Urothelium cell line (cell line): ENCODE data around the gene ACTL10.

Experiments
- DNase-seq: peaks from one replicate; pipeline ENCODE4 v3.0.0; 2011; ENCODE audit warnings: low spot score, mixed read lengths
- FAIRE-seq: peaks from 2 replicates; lab custom pipeline; 2011; peaks lifted over from hg19 to GRCh38; lab: Jason Lieb, UNC

Gene ACTL10

DNA sequence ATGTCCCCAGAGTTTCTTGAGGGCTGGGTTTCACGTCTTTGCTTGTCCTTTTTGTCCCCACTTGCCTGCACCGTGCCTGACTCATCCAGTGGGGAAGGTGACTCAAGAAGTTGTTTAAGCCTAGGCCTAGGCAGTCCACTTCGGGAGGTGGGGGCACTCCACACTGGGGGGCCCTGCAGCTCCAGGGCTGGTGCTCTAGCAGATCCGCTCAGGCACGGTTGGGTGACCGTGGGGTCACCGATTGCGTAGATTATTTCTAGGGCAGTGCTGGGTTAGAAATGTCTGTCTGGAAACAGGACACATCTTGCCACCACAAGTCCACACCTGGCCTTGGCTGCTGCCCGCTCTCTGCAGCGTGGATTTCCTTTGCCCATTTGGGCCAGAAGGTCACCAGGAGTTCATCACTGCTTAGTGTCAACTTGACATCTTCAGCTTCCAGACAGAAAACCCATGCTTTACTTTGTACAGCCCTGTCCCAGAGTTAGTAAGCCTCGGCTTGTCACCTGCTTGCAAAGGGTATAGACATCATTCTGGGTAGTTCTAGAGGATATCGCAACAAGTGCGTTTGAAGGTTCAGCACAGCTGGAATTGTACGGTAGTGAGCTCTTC, 18.2 kb upstream of the ACTL10 start:
- no peak for DNase-seq

DNA sequence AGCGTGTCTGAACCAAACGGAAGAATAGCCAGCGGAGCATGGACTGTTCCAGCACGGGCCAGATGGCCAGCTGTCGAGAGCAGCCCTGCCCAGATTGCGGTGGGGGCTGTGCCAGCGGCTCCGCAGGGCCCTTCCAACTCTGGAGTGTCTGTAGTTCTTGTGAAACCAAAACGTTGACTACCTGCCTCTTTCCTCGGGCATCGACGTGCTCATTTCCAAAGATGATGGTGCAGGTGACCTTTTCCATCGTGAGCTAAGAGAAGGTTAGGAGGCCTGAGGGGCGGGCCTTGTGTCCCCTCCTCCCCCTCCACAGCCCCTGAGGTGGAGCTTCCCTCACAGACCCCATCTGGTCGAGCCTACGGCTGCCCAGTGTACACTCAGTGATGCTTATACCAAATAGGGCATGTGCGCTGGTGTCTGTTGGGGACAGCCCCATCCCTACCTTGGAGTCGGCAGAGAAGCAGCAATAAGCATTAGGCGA, 17.5 kb upstream of the ACTL10 start:
- no peak for DNase-seq
- no peak for FAIRE-seq

More for the DNA sequence above, 18.2 kb upstream of the ACTL10 start:
- no peak for FAIRE-seq

DNA sequence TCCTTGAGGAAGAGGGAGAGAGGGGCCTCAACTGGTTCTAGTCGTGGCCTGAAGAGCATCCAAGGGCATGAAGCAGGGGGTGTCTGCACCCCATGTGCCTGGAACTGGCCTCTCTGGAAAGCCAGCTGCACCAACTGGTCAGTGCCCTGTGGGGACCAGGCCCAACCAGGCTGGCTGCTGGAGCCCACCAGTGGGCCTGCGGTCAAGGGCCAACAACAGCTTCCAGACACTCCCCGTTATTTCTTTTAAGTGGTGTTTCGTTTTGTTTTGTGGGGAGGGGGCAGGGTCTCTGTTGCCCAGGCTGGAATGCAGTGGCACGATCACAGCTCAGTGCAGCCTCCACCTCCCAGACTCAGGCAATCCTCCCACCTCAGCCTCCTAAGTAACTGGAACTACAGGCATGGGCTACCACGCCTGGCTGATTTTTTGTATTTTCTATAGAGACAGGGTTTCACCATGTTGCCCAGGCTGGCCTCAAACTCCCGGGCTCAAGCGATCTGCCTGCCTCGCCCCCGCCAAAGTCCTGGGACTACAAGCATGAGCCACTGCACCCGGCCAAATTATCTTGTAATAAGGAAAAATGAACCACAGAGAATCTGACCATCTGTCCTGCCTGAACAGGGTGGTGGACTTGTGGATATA, 16.5 kb upstream of the ACTL10 start:
- no peak for DNase-seq
- FAIRE-seq = no peak

DNA sequence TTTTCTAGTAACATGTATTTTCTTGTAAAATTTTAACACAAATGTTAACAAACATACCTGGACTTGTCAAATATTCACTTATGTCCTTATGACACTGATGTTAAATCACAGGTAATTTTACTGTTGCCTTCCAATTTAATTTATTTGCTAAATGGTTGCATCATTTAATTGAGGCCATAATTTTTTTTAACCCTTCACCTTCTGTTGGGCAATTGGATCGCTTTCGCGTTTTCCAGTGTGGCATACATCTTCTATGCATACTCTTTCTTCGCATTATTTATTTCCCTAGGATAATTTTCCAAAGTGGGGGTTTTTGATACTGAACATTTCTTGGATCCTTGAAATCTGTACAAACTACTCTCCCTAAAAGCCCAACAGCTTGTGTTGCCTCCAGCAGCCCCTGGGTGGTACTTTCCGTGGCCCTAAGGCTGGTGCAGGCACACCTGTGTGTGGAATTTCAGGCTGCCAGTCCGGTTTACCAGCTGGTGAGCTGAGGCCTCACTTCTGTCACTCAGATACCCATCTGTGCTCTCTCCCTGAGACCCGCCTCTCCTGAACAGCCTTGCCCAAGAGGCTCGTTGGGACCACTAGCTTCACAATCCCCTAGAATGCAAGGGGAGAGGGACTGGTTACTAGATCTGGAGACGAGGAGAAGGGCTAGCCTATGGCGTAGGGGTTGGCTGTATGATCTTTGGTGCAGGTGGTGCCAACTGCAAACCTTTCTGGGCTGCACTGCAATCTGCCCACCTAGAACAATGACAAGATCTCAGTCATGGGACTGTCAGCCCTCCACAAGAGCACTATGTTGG, 15.8 kb upstream of the ACTL10 start:
- no peak for DNase-seq
- FAIRE-seq = no peak

DNA sequence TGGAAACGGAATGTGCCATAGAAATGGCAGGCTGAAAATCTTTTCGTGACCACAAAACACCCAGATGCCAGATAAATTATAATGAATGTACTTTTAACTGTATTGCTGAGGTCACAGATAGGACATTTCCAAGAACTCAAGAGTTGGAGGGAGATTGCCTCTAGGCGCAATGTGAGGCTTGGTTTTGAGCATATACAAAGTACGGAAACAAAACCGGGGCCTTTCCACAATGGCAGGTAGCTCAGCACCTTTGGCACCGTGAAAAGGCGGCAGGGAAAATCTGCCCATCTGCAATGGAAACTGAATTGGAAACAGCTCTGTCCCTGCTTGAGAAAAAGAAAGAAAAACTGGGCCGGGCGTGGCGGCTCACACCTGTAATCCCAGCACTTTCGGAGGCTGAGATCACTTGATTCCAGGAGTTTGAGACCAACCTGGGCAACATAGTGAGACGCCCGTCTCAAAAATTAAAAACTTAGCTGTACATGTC, 15.1 kb upstream of the ACTL10 start:
- FAIRE-seq = no peak
- DNase-seq = no peak

DNA sequence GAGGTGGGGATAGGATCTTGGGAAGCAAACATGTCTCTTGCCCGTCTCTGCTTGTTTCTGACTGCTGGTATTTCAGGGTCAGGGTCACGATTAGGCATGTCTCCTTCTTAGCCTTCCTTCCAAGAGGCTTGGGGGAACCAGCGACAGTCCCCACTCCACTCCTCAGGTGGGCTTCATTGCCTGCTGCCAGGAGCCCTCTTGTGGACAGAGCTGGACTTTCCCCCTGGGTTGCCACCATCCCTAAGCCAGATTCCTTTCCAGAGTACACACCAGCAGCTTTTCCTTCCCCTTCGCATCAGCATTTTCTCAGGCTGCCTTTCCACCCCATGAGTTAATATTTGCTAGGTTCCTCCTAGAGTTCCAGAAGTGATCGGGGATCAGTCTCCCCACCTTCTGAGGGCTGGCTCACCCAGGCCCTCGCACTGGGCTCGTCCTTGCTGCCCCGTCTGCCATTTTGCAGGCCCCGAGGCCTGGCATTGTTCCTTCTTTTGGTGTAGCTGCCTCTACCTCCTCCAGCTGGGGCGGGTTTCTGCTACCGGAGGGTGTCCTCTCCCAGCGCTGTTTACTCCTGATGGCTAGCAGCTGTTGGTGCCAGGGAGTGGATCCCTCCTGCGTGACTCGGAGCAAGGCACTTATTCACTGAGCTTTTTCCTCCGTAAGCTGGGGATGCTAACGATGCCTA, 13.4 kb upstream of the ACTL10 start:
- peak; percentile 81 for DNase-seq
- no peak for FAIRE-seq

DNA sequence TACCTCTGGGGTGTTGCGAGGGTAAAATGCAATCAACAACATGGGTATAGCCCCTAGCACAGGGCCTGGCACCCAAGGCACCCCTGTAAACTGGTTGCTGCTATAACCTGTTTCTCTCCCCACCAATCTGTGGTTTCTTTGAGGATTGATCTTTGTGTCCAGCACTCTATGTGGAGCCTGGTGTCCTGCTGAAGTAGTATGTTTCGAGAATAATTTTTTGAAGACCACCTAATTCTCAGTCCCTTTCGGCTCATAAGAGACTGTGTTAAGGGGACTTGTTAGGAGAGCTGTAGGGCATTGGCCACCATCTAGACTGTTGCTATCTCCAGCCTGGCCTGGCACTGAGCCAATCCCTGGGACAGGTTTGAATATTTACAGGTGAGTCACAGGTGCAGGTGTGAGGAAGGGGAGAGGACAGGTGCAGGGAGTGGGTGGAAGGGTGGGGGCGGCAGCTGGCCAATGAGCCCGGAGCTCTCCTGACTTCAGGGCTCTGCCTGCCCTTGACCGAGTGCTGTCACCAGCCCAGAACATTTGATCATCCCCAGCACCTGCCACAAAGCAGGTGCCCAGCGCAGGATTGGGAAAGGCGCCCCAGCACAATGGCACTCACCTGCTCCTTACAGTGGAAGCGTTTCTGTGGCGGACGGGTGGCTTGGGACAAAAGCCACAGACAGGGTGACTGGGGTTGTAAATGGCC, 12.7 kb upstream of the ACTL10 start:
- DNase-seq = no peak

DNA sequence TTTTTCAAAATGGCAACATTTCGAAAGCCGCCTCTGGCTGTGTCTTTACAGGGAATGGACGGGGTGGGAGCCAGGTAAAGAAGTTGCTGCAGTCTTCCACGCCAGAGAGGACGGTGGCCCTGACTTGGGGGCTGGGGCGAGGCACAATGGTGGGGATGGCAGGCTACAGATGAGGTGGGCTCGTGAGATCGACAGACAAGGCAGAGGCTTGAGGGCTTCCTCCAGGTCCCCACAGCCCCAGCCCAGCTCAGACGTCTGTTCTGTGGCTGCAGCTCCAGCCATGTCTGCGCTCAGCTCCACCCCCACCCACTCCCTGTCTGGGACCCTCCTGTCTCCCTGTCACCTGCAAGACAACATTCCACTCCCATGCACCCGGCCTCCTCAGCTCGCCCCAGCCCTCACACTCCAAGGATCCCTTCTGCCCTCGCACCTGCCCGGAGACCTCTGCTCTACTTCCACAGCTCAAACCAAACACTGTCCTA, 12.0 kb upstream of the ACTL10 start:
- FAIRE-seq (no peak), DNase-seq (no peak)

More for the DNA sequence above, 12.7 kb upstream of the ACTL10 start:
- FAIRE-seq = no peak

DNA sequence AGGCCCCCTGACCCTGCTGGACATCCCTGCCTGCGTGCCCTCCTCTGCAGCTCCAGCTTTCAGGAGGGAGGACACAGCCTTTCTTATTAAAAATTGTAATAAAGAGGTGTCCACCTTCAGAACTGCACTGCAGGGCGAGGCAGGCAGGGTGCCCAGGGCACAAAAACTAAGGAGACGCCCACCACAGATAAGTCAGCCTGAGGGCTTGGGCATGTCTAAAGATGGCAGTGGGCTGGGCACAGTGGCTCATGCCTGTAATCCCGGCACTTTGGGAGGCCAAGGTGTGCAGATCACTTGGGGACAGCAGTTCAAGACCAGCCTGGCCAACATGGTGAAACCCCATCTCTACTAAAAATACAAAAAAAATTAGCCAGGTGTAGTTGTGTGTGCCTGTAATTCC, 11.6 kb upstream of the ACTL10 start:
- DNase-seq (no peak), FAIRE-seq (no peak)

DNA sequence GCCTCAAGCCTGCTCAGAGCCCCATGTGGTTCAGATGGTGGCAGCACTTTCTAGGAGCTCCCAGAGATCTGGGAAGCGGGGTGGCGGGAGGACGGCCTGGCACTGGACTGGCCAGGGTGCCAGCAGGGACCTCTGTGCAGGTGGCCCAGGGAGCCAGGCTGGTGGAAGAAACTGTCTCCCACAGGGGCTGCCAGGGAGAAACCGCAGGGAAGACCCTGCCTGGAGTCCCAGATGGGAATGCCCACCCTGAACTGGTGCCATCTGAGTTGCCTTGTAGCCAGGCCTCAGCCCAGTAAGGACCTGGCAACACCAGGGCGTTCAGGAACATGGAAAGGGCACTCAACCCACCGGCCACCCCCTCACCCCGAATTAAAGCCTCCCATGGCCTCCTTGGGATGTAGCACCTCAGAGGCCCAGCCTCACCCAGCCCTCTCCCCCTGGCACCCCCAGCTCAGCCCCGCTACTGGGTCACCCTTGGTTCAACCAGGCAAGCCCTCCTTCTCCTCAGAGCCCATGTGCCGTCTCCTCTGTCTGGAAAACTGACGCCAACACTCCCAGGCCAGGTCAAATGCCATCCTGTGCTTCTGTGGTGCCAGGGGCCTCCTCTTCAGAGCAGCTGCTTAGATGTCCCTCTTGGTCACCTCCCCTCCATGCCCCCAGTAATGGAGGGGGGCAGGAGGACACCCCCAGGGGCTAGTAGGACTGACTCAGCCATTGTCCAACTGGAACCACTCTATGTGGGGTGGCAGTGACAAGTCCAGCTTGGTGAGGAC, 10.5 kb upstream of the ACTL10 start:
- DNase-seq = no peak
- FAIRE-seq = no peak

DNA sequence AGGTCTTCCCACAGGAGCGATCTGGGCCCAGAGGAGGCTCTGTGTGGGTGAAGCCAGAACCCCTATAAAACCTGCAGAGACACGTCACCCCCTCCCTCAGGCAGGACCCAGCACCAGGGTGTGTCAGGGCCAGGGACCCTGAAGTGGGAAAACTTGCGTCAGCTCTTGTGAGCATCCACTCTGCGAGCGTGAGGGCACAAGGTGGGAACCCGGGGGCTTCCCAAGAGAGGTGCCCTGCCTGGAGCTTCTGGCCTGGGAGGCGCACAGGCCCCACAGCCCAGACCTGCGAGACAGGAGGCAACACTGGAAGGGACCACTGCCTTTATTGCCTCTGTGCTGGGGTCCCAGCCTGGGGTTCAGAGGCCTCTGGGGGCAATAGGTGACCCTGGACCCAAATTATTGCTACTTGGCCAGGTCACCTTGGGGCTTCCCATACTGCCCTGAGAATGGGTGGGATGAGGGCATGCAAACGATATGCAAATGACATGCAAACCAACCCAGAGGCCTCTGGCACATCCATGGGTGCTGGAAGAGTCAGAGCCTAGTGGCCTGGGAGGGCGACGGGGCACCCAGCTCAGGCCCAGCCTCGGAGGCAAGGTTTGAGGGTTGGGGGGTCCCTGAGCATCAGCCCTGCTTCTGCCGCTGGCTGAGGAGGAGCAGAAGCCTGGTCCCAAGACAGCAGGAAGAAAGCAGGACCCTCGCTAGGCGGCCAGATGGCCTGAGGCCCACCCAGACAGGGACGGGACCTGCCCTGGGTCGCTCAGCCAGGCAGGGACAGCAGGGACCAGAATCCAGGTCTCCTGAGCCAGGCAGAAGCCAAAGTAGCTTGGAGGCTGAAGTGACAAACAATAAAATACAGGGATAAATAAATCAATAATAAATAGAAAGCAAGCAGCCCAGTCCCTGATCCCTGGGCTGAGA, 9.7 kb upstream of the ACTL10 start:
- DNase-seq (no peak), FAIRE-seq (no peak)

DNA sequence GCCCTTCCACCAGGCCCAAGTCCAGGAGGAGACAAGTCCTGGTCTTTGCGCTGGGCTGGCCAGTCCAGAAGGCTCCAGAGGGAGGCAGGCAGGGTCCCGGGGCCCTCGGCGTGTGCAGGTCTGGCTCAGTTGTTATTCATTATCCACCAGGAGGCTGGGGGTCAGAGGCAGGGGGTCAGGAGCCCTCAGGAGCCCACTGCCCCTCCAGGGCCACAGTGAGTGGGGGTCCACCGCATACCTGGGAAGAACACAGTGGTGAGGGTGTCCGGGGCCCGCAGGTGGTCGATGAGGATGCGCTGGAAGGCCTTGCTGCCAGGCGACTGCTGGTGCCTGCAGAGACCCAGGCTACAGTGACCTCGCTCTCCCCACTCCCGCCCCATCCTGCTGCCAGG, 9.0 kb upstream of the ACTL10 start:
- DNase-seq (no peak), FAIRE-seq (no peak)

DNA sequence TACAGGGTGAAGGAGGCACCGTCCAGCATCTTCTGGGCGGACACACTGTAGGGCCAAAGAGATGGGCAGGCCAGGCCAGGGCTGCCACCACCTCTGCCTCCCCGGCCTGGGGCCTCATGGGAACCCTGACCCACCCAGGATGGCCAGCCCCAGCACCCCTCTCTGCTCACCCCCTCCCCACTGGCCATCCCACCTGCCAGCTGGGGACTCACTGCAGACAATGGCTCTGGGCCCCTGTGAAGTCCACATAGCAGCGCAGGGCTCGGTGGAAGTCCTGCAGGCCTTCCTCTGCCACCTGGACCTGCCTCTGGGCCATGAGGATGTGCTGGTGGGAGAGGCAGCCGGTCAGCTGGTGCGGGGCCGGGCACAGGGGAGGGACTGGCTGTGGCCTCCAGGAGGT, 8.2 kb upstream of the ACTL10 start:
- no peak for DNase-seq
- FAIRE-seq = no peak

DNA sequence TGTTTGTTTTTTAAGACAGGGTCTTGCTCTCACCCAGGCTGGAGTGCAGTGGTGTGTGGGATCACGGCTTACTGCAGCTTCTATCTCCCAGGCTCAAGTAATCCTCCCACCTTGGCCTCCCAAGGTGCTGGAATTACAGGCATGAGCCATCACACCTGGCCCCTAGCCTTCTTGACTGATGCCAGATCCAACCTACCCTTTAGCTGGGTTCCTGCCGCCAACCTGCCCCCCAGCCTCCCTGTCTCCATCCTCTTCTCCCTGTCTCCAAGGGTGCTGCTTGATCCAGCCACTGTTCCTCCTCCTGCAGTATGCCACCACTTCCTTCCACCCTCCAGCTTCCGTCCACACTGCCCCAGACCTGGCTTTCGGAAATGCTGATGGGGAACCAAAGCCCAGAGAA, 7.8 kb upstream of the ACTL10 start:
- FAIRE-seq (peak; percentile 30), DNase-seq (no peak)

DNA sequence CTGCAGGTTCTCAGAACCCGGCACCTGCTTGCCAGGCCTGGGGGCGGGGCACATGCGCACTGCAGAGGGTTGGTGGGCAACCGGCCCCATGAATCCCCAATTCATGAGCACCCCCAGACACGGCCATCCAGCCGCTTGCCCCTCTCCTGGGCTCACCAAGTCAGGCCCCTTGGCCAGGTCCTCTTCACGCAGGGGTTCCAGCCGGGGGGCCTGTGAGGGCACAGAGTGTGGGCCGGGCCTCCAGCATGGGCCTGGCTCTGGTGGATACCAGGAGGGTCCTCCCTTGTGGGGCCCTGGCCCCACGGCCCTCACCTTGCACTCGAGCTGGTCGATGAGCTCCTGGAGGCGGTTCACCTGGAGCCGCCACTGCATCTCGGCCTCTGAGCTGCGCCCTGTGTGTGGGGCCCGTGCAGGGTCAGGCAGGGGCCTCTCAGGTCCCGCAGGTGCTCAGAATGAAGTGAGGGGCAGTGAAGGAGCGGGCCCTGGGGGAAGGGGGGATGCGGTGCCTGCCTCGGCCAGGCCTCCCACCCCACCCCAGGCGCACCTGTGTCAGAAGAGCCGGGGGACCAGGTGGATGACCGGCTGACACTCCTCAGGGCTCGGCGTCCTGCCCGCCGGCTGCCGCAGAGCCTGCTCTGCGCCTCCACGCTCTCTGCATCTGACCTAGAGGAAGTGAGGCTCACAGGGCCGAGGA, 7.3 kb upstream of the ACTL10 start:
- DNase-seq (no peak), FAIRE-seq (no peak)

DNA sequence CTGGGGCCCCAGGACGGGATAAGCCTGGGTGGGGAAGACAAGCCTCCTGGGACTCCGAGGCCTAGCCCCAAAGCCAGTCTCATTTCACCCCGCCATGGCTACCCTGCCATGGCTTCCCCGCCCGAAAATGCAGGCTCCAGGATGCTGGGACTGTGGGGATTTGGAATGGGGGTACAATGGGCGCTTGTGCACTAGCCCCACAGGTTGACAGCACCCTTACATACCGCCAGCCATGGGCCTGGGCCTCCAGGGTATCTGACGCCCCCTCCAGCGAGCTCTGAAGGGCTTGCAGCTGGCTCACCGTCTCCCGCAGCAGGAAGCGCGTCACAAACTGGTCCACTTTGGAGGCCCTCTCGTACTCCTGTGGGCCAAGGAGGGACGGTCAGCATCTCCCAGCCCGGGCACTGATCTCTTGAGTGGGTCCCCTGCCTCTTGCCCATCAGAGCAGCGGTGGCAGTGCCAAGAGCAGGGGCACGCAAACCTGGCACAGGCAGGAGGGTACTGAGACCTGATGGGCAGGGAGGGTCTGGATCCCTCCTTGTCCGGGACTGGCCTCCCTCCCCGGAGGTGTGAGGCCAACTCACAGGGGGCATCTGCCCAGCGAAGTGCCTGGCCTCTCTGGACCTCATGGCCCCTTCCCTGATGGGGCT, 6.6 kb upstream of the ACTL10 start:
- FAIRE-seq (no peak), DNase-seq (no peak)

DNA sequence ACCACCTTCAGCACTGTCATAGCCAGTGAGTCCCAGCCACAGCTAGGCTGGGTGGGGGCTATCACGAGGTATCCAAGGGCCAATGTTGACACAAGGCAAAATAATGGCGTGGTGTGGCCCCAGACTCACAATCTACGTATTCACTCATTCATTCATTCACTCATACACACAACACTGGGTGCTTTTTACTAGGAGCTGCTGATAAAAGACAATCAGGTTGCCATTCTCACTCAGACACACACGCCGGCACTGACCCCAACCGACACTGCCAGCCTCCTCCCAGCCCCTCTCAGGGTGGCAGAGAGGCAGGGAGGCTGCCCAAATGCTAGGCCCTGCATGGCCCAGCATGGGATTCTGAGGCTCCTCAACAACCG, 6.1 kb upstream of the ACTL10 start:
- FAIRE-seq = no peak
- DNase-seq = no peak

DNA sequence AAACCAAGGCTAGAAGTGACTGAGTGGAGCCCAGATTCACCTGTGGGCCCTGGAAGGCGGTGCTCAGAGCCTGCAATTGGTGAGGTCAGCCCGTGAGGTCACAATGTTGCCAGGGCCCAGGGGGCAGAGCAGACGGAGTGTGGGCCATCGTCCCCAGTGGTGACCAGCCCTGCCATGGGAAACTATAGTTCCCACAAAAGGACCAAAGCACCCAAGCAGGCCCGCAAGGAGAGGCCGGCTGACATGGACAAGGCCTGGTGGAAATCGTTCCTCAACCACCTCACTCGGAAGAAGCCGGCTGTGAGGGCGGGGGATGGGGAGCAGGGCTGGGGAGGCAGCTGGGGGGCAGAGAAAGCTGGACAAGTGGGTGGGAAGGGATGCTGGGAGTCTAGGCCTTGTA, 4.6 kb upstream of the ACTL10 start, which contains the start of gene C20orf144:
Gene C20orf144 (plus strand): TSS at position 156 of the 400 bp plus-strand sequence. CDS start 19 bp downstream, at position 175.
- DNase-seq = no peak
- no peak for FAIRE-seq
